ENCODE results near the gene ZNF488.

Gene ZNF488

DNA sequence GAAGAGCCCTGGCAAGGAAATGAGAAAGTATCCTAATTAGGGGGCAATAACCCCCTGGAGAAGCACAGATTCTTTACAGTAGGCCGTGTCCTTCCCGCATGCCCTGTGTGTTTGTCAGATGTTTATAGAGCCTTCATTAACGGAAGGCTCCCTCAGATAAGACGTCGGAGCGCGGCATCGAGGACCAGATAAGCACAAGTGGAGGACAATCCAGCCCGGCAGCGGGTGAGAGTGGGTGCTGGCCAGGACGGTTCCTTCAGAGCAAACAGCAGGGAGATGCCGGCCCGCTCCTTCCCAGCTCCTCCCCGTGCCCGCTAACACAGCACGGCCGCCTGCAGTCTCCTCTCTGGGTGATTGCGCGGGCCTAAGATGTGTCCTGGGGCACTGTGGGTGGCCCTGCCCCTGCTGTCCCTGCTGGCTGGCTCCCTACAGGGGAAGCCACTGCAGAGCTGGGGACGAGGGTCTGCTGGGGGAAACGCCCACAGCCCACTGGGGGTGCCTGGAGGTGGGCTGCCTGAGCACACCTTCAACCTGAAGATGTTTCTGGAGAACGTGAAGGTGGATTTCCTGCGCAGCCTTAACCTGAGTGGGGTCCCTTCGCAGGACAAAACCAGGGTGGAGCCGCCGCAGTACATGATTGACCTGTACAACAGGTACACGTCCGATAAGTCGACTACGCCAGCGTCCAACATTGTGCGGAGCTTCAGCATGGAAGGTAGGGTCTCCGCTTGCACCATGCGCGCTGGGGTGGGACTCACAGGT lies 61.6 kb downstream of the ZNF488 start, which contains the start of gene GDF2:
Gene GDF2, plus strand, starts transcription at position 155 of the 762 bp plus-strand sequence. Its CDS starts 215 bp downstream, at position 370.
- H3K36me3 Mint-ChIP-seq, result no peaks in the 10 kb centered on the region
- H3K9me3 Mint-ChIP-seq, result peaks cover 0 to 3% of the 10 kb centered on the region in 2 donors
- H3K27ac Mint-ChIP-seq, result no peak within 1 kb of the TSS
- H3K4me1 Mint-ChIP-seq, result peaks cover 0 to 4% of the 10 kb centered on the region in 2 donors
- DNase-seq, result no peak
- no peak within 1 kb of the TSS for H3K4me3 Mint-ChIP-seq
- H3K27me3 Mint-ChIP-seq, result peaks cover 11 to 22% of the 10 kb centered on the region in 2 donors
- no peak for ATAC-seq (replicated peaks)

DNA sequence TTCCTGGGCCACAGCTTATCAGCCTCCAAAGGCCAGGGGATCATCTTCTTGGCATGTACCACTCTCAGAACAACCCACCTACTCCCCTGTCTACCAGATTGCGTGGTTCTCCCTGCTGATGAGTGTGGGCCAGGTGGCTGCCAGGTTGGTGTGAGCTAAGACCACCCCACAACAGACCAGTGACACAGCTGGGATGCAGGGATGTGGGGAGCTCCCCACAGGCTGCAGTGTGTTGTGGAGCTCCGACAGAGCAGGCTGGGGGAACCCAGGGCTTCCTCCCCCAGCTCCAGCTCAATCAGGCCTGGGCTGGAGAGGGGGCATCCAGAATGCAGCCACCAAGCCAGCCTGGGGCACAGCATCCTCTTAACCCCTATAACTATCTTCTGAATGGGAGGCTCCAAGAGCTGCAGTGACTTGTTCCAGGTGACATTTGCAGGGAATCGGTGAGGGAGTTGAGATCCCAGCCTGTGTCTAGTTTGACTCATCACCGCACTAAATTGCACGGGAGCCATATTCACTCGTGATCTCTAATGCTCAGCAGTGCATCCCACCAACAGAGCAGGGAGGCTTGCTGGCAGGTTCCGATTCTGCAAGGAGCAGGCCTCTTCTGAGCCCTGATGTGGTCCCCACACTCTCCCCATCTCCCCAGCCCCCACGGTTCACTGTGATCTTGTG lies 62.4 kb downstream of the ZNF488 start:
- no peak for DNase-seq
- Mint-ChIP-seq H3K4me3 (no peak overlapping the region), H3K4me1 (peaks cover 0 to 4% of the 10 kb centered on the region in 2 donors), H3K9me3 (peaks cover 0 to 3% of the 10 kb centered on the region in 2 donors), H3K27ac (no peak overlapping the region), H3K36me3 (no peaks in the 10 kb centered on the region), H3K27me3 (peaks cover 11 to 22% of the 10 kb centered on the region in 2 donors)
- ATAC-seq (replicated peaks), result no peak

DNA sequence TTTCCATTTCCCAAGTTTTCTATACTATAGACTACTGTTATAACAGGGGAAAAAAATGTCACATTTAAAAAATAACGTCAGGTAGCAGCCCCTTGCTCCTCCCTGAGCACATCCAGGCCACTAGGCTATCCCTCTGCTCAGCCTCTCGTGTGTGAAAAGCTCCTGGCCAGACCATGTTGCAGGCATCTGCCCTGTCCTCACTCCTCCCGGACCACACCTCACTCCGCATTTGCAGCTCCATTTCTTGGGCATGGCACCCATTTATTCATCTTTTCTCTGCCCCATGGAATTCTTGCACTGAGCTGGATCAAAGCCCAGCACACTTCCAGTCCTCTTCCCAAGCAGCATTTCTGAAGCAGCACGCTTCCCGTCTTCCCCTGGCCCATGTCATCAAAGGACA lies 63.3 kb downstream of the ZNF488 start:
- H3K9me3 Mint-ChIP-seq, result peaks cover 0 to 3% of the 10 kb centered on the region in 2 donors
- H3K4me3 Mint-ChIP-seq, result no peak overlapping the region
- no peak overlapping the region for H3K27ac Mint-ChIP-seq
- no peak for DNase-seq
- H3K27me3 Mint-ChIP-seq, result peaks cover 11 to 22% of the 10 kb centered on the region in 2 donors
- no peaks in the 10 kb centered on the region for H3K36me3 Mint-ChIP-seq
- ATAC-seq (replicated peaks), result no peak
- peaks cover 0 to 4% of the 10 kb centered on the region in 2 donors for H3K4me1 Mint-ChIP-seq

DNA sequence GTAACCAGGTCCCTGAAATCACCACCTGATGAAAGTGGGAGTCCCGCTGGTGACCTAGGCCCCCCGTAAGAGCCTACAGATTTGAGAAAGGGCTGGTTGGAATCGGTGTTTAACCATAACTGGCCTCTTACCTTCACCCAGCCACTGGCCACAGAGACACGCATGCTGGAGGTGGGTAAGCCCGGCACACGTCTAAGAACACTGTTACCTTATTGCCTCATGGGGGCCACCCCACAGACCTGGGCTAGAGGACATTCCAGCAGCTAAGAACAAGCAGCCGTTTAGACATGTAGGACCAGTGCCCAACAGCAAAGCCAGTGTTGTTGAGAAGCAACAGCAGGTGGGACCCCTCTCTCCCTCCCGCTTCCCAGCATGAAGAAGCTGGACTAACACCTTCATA lies 64.3 kb downstream of the ZNF488 start:
- peaks cover 11 to 18% of the 10 kb centered on the region in 2 donors for H3K27me3 Mint-ChIP-seq
- no peak overlapping the region for H3K27ac Mint-ChIP-seq
- H3K4me1 Mint-ChIP-seq, result peaks cover 0 to 4% of the 10 kb centered on the region in 2 donors
- no peak for ATAC-seq (replicated peaks)
- no peaks in the 10 kb centered on the region for H3K36me3 Mint-ChIP-seq
- no peak overlapping the region for H3K4me3 Mint-ChIP-seq
- H3K9me3 Mint-ChIP-seq, result peaks cover 0 to 3% of the 10 kb centered on the region in 2 donors
- DNase-seq, result no peak

GRCh38 chr10:47318706-47319105 lies 65.4 kb downstream of the ZNF488 start:
- H3K4me1 Mint-ChIP-seq, result peaks cover 0 to 4% of the 10 kb centered on the region in 2 donors
- peaks cover 11 to 17% of the 10 kb centered on the region in 2 donors for H3K27me3 Mint-ChIP-seq
- H3K36me3 Mint-ChIP-seq, result no peaks in the 10 kb centered on the region
- no peak overlapping the region for H3K4me3 Mint-ChIP-seq
- no peak for ATAC-seq (replicated peaks)
- peaks cover 0 to 3% of the 10 kb centered on the region in 2 donors for H3K9me3 Mint-ChIP-seq
- DNase-seq, result no peak
- H3K27ac Mint-ChIP-seq, result no peak overlapping the region

DNA sequence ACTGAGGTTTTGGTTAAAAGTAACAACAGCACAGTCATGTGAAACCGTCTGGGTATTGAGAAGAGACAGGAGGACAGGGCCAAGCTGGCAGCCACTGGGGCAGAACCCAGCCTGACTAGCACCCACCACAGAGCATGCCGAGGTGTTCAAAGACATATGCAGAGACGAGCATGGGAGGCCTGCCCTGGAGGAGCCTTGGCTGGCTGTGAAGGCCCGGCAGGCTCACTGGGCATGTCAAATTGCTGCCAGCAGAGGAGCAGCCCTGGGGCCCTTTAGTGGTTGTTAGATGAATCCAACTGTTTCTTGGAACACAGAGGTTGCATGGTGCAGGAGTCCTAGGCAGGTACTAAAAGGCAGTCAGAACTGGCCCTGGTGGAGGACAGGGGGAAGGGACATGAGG lies 66.8 kb downstream of the ZNF488 start:
- H3K4me3 Mint-ChIP-seq, result no peak overlapping the region
- H3K27ac Mint-ChIP-seq, result no peak overlapping the region
- H3K36me3 Mint-ChIP-seq, result no peaks in the 10 kb centered on the region
- ATAC-seq (replicated peaks), result no peak
- peaks cover 5 to 10% of the 10 kb centered on the region in 2 donors for H3K27me3 Mint-ChIP-seq
- DNase-seq, result no peak
- H3K4me1 Mint-ChIP-seq, result peaks cover 0 to 4% of the 10 kb centered on the region in 2 donors
- peaks cover 0 to 3% of the 10 kb centered on the region in 2 donors for H3K9me3 Mint-ChIP-seq

- no peak for DNase-seq
- no peak for ATAC-seq (replicated peaks)
- peaks cover 4 to 9% of the 10 kb centered on the region in 2 donors for H3K27me3 Mint-ChIP-seq
- no peak overlapping the region for H3K27ac Mint-ChIP-seq
- H3K4me3 Mint-ChIP-seq, result no peak overlapping the region
- H3K36me3 Mint-ChIP-seq, result no peaks in the 10 kb centered on the region
- H3K4me1 Mint-ChIP-seq, result peaks cover 2 to 4% of the 10 kb centered on the region in 2 donors
- H3K9me3 Mint-ChIP-seq, result peaks cover 0 to 3% of the 10 kb centered on the region in 2 donors
Observed at GRCh38 chr10:47316131-47316530, 68.0 kb downstream of the ZNF488 start.

All from stimulated activated naive B cell treated with anti-CD40 and anti-IgM and Interleukin-4, amounts not matched to agents 10 μg/mL and 1 μg/mL and 100 μg/mL, for 72 hours (primary cell).